Small intestine (tissue), 7 donors: Measurements from ENCODE around the gene CAMK1D. TPM values are rescaled to one million over a fixed set of nuclear protein-coding genes. Genes with fewer than 3 reads are reported as not detected.

Experiments used
- DNase-seq, 2 donors: peaks; one replicate each; pipeline versions ENCODE4 v3.0.0 to v3.0.0-alpha.2; 2013
- FAIRE-seq: peaks from 2 replicates; lab custom pipeline; 2012; peaks lifted over from hg19 to GRCh38; lab: Jason Lieb, UNC
- H3K27ac ChIP-seq, 3 donors: one replicate each; pipeline ENCODE4 v1.5.1; 2013; ENCODE audit warnings: low read length in 2 of 3, mild to moderate bottlenecking in 2 of 3, control low read depth in 1 of 3, inconsistent platforms in 1 of 3, low read depth in 1 of 3, moderate library complexity in 1 of 3
- H3K27me3 ChIP-seq, 3 donors: one replicate each; pipeline ENCODE4 v1.6.1; 2013; ENCODE audit warnings: low read length in 3 of 3, inconsistent platforms in 1 of 3; ENCODE audit not compliant: control insufficient read depth in 3 of 3, insufficient read depth in 3 of 3
- H3K36me3 ChIP-seq, 3 donors: one replicate each; pipeline ENCODE4 v1.6.1; 2013; ENCODE audit warnings: low read length in 3 of 3, inconsistent platforms in 1 of 3, low read depth in 1 of 3, mild to moderate bottlenecking in 1 of 3, moderate library complexity in 1 of 3; ENCODE audit not compliant: control insufficient read depth in 3 of 3, insufficient read depth in 2 of 3
- H3K4me1 ChIP-seq, 3 donors: one replicate each; pipeline ENCODE4 v1.6.1; 2013; ENCODE audit warnings: low read length in 2 of 3, inconsistent platforms in 1 of 3, low read depth in 1 of 3, mild to moderate bottlenecking in 1 of 3, moderate library complexity in 1 of 3; ENCODE audit not compliant: control insufficient read depth in 3 of 3, insufficient read depth in 2 of 3
- H3K4me3 ChIP-seq, 3 donors: one replicate each; pipeline ENCODE4 v1.5.1; 2013; ENCODE audit warnings: low read length in 3 of 3, control low read depth in 1 of 3, inconsistent platforms in 1 of 3, low read depth in 1 of 3, mild to moderate bottlenecking in 1 of 3, moderate library complexity in 1 of 3
- H3K9me3 ChIP-seq, 2 donors: one replicate each; pipeline ENCODE4 v1.6.1; 2013; ENCODE audit warnings: low read depth in 1 of 2, low read length in 1 of 2; ENCODE audit not compliant: control insufficient read depth in 2 of 2, insufficient read depth in 1 of 2
- WGBS, 3 donors: extraction: QIAGEN DNeasy Blood & Tissue Kit; methylation state at CpG; one replicate each; pipeline ENCODE4 v1.1.7; 2013; 5-methylcytosine and 5-hydroxymethylcytosine counted together
- polyA plus RNA-seq, 4 donors: library from polyadenylated mRNA; stranded (reverse) in 3 of 4; unstranded in 1 of 4; fragments of 200-250 nt in 3 of 4; fragments of 120-200 nt in 1 of 4; gene quantifications; one replicate each; pipeline versions ENCODE4 v1.2.1 to v1.2.3, GENCODE V29; 2013
- donor health status: healthy with polysubstance abuse.
- donor health status: control.
- donor health status: control.
- donor health status: Bipolar disorder and iron deficiency.
- donor health status: healthy.

Gene CAMK1D
- polyA plus RNA-seq, 4 donors: 0.45 to 9.7 (median 3.8) TPM

DNA sequence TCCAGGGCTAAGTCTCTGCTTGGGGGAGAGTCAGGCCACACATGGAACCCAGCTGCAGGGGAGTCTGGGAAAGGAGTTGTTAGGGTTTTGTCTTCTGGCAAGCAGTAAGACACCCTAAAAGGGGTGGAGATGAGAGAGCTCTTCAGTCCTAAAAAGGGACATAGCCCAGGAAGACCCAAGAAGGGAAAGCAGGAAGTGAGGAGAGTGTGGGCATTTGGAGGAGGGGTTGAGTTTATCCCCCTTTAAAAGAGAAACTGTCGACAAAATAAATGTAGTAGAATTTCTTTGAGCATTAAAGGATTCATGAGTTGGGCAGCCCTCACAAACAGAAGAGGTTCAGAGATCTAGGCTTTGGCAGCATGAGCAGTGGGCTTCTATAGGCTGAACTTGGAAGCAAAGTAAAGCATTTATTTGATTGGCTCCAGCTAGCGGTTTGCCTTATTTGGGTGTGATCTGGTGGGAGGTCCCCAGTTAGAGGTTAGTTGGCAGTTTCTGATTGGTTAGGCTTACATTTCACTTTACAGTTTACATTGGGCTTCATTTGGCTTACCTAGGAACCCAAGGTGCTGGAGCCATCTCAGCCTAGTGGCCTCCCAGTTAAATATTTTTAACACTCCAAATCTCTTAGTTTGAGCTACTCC, 246.7 kb downstream of the CAMK1D start:
- H3K4me3 ChIP-seq: no peak overlapping the region
- FAIRE-seq (no peak), DNase-seq (no peak)
- H3K9me3 ChIP-seq: peaks cover 0 to 12% of the 10 kb centered on the region in 2 donors
- no peaks in the 10 kb centered on the region for H3K36me3 ChIP-seq
- H3K27me3 ChIP-seq: no peaks in the 10 kb centered on the region
- no peak overlapping the region for H3K27ac ChIP-seq
- 92 to 97% (median 96%) methylated on average over 2 of the region's 2 CpGs for WGBS, 3 donors
- no peaks in the 10 kb centered on the region for H3K4me1 ChIP-seq

DNA sequence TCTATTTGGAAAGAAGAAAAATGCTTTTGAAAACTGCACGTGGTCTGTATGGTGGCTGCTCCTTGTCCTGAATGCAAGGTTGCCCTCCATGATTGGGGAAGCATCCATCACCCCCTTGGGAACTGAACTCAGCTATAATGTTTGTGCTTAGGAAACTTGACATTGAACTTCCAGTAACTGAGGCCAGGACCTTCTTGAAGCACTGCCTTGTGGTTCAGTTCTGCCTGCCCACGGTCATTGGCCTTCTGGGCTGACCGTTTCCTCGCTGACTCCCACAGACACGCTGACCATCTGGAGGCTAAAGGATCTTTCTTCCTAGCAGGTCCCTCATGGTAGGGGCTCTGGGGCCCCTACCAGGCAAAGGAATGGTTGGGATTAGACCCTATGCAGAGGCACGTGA, 247.8 kb downstream of the CAMK1D start:
- Histone ChIP-seq H3K36me3 (no peaks in the 10 kb centered on the region), H3K9me3 (peaks cover 0 to 12% of the 10 kb centered on the region in 2 donors), H3K4me3 (no peak overlapping the region), H3K27ac (no peak overlapping the region), H3K27me3 (no peaks in the 10 kb centered on the region), H3K4me1 (no peaks in the 10 kb centered on the region)
- no peak for DNase-seq
- FAIRE-seq: no peak
- 86 to 94% (median 89%) methylated on average over 6 of the region's 6 CpGs for WGBS, 3 donors

GRCh38 chr10:12597788-12598765, 248.7 kb downstream of the CAMK1D start:
- no peak overlapping the region for H3K27ac ChIP-seq
- no peaks in the 10 kb centered on the region for H3K27me3 ChIP-seq
- FAIRE-seq (no peak), DNase-seq (no peak)
- H3K36me3 ChIP-seq: no peaks in the 10 kb centered on the region
- WGBS, 3 donors: 79 to 88% (median 79%) methylated on average over 15 of the region's 15 CpGs
- no peak overlapping the region for H3K4me3 ChIP-seq
- peaks cover 0 to 12% of the 10 kb centered on the region in 2 donors for H3K9me3 ChIP-seq
- H3K4me1 ChIP-seq: peaks cover 0 to under 1% (median 0%) of the 10 kb centered on the region in 3 donors

DNA sequence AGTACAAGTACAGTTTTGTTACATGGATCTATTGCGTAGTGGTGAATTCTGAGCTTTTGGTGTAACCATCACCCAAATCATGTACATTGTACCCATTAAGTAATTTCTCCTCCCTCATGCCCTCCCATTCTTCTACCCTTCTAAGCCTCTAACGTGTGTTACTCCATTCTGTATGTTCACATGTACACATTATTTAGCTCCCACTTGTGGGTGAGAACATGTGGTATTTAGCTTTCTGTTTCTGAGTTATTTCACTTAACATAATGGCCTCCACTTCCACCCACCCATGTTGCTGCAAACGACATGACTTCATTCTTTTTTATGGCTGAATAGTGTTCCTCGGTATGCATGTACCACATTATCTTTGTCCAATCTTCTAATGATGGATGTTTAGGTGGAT, 251.3 kb downstream of the CAMK1D start:
- Histone ChIP-seq H3K4me1 (peaks cover 0 to 23% (median 9%) of the 10 kb centered on the region in 3 donors), H3K27me3 (no peaks in the 10 kb centered on the region), H3K27ac (no peak overlapping the region), H3K36me3 (no peaks in the 10 kb centered on the region), H3K4me3 (no peak overlapping the region), H3K9me3 (peaks cover 0 to 8% of the 10 kb centered on the region in 2 donors)
- no peak for FAIRE-seq
- 77 to 80% (median 79%) methylated on average over 4 of the region's 4 CpGs for WGBS, 3 donors
- DNase-seq: no peak

DNA sequence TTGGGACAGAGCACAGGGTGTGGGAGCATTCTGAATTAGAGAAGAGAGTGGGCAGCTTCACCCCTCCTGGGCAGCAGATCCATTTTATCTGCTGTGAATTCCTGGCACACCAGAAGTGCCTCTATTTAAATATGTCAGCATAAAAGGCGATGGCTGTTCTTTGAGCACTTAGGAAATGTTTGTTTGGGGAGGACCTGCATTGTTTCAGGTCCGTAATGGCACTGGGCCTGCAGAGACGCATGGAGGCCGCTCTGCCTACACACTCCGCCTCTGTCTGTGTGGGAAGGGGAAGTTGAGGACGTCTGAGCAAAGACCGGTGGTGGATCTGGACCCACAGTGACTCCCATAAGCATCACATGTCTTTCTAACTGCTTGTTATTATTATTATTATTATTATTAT, 253.2 kb downstream of the CAMK1D start:
- Histone ChIP-seq H3K4me3 (no peak overlapping the region), H3K27me3 (no peaks in the 10 kb centered on the region), H3K9me3 (no peaks in the 10 kb centered on the region), H3K4me1 (peaks cover 0 to 34% (median 9%) of the 10 kb centered on the region in 3 donors), H3K27ac (no peak overlapping the region), H3K36me3 (no peaks in the 10 kb centered on the region)
- DNase-seq: no peak
- no peak for FAIRE-seq
- 80 to 96% (median 88%) methylated on average over 7 of the region's 7 CpGs for WGBS, 3 donors

GRCh38 chr10:12603766-12604470, 254.6 kb downstream of the CAMK1D start:
- FAIRE-seq (no peak), DNase-seq (peak; percentile 89 to 92)
- Histone ChIP-seq H3K27ac (peak overlapping the region in 2 of 3 donors; percentile 59 to 77), H3K4me3 (no peak overlapping the region), H3K9me3 (no peaks in the 10 kb centered on the region), H3K36me3 (no peaks in the 10 kb centered on the region), H3K27me3 (no peaks in the 10 kb centered on the region), H3K4me1 (peaks cover 0 to 34% (median 9%) of the 10 kb centered on the region in 3 donors)
- WGBS, 3 donors: 21 to 63% (median 40%) methylated on average over 11 of the region's 11 CpGs

GRCh38 chr10:12605580-12606405, 256.4 kb downstream of the CAMK1D start:
- 9 to 26% (median 17%) methylated on average over 26 to 27 of the region's 27 CpGs for WGBS, 3 donors
- H3K9me3 ChIP-seq: no peaks in the 10 kb centered on the region
- no peak overlapping the region for H3K4me3 ChIP-seq
- H3K27ac ChIP-seq: peak overlapping the region; percentile 17 to 88 (median 65)
- H3K4me1 ChIP-seq: peaks cover 0 to 34% (median 9%) of the 10 kb centered on the region in 3 donors
- FAIRE-seq (no peak), DNase-seq (peak; percentile 86 to 90)
- H3K27me3 ChIP-seq: no peaks in the 10 kb centered on the region
- H3K36me3 ChIP-seq: no peaks in the 10 kb centered on the region
